ENCODE results near the gene ZNF787. TPM values are rescaled to one million over a fixed set of nuclear protein-coding genes. Genes with fewer than 3 reads are reported as not detected.

The ZNF787 gene
- total and polyA plus RNA-seq, 2 donors (not counting 1 experiment from before 2014, with no cell fraction given), result 2.6 to 28.7 TPM

GRCh38 chr19:56101746-56102535 lies 19.2 kb downstream of the ZNF787 start:
- Histone ChIP-seq H2AFZ (ENCODE audit: low read length) (no peak overlapping the region), H3K27ac (ENCODE audit: insufficient read depth, low read length) (no peak overlapping the region), H3K9me3 (ENCODE audit: control insufficient read depth, insufficient read depth, low read depth, low read length) (no peaks in the 10 kb centered on the region), H4K20me1 (ENCODE audit: control insufficient read depth, extremely low read depth, insufficient read depth, low read length) (no peaks in the 10 kb centered on the region), H3K36me3 (ENCODE audit: control insufficient read depth, insufficient read depth, low read length) (peaks cover 11% of the 10 kb centered on the region), H3K4me1 (ENCODE audit: control insufficient read depth, extremely low read depth, insufficient read depth, low read length) (no peaks in the 10 kb centered on the region), H3K79me2 (ENCODE audit: control insufficient read depth, insufficient read depth, low read length) (peaks cover 46% of the 10 kb centered on the region), H3K9ac (ENCODE audit: insufficient read depth, low read length) (no peak overlapping the region), H3K4me3 (replicated peaks in 1 of 4; ENCODE audit: control extremely low read depth in 1 of 4, insufficient read depth in 1 of 4, low read depth in 3 of 4, low read length in 4 of 4) (no peak overlapping the region), H3K4me2 (ENCODE audit: extremely low read depth, insufficient read depth, low read length) (no peak overlapping the region), H3K27me3 (ENCODE audit: control insufficient read depth, insufficient read depth, low read length) (no peaks in the 10 kb centered on the region)
- TF ChIP-seq EZH2 (IDR thresholded peaks at IDR 0.05; ENCODE audit: low read length, missing control alignments), result no peak
- no peak for DNase-seq (ENCODE audit: low read depth in 2 of 2)

GRCh38 chr19:56101095-56101494 lies 20.0 kb downstream of the ZNF787 start:
- H3K36me3 ChIP-seq (ENCODE audit: control insufficient read depth, insufficient read depth, low read length), result peaks cover 8% of the 10 kb centered on the region
- no peak overlapping the region for H3K4me2 ChIP-seq (ENCODE audit: extremely low read depth, insufficient read depth, low read length)
- no peak overlapping the region for H3K9ac ChIP-seq (ENCODE audit: insufficient read depth, low read length)
- no peak overlapping the region for H3K4me3 ChIP-seq (replicated peaks in 1 of 4; ENCODE audit: control extremely low read depth in 1 of 4, insufficient read depth in 1 of 4, low read depth in 3 of 4, low read length in 4 of 4)
- no peak overlapping the region for H3K27ac ChIP-seq (ENCODE audit: insufficient read depth, low read length)
- no peak for TF ChIP-seq EZH2 (IDR thresholded peaks at IDR 0.05; ENCODE audit: low read length, missing control alignments)
- H3K79me2 ChIP-seq (ENCODE audit: control insufficient read depth, insufficient read depth, low read length), result peaks cover 38% of the 10 kb centered on the region
- H3K9me3 ChIP-seq (ENCODE audit: control insufficient read depth, insufficient read depth, low read depth, low read length), result no peaks in the 10 kb centered on the region
- H3K27me3 ChIP-seq (ENCODE audit: control insufficient read depth, insufficient read depth, low read length), result no peaks in the 10 kb centered on the region
- DNase-seq (ENCODE audit: low read depth in 2 of 2), result no peak
- no peaks in the 10 kb centered on the region for H3K4me1 ChIP-seq (ENCODE audit: control insufficient read depth, extremely low read depth, insufficient read depth, low read length)
- no peak overlapping the region for H2AFZ ChIP-seq (ENCODE audit: low read length)
- H4K20me1 ChIP-seq (ENCODE audit: control insufficient read depth, extremely low read depth, insufficient read depth, low read length), result no peaks in the 10 kb centered on the region

GRCh38 chr19:56099638-56100539 lies 21.2 kb downstream of the ZNF787 start:
- no peak overlapping the region for H3K27ac ChIP-seq (ENCODE audit: insufficient read depth, low read length)
- H2AFZ ChIP-seq (ENCODE audit: low read length), result no peak overlapping the region
- no peak overlapping the region for H3K9ac ChIP-seq (ENCODE audit: insufficient read depth, low read length)
- no peaks in the 10 kb centered on the region for H3K27me3 ChIP-seq (ENCODE audit: control insufficient read depth, insufficient read depth, low read length)
- H3K4me1 ChIP-seq (ENCODE audit: control insufficient read depth, extremely low read depth, insufficient read depth, low read length), result no peaks in the 10 kb centered on the region
- no peaks in the 10 kb centered on the region for H4K20me1 ChIP-seq (ENCODE audit: control insufficient read depth, extremely low read depth, insufficient read depth, low read length)
- no peak for DNase-seq (ENCODE audit: low read depth in 2 of 2)
- H3K36me3 ChIP-seq (ENCODE audit: control insufficient read depth, insufficient read depth, low read length), result peaks cover 8% of the 10 kb centered on the region
- H3K9me3 ChIP-seq (ENCODE audit: control insufficient read depth, insufficient read depth, low read depth, low read length), result no peaks in the 10 kb centered on the region
- H3K4me2 ChIP-seq (ENCODE audit: extremely low read depth, insufficient read depth, low read length), result no peak overlapping the region
- H3K79me2 ChIP-seq (ENCODE audit: control insufficient read depth, insufficient read depth, low read length), result peaks cover 28% of the 10 kb centered on the region
- H3K4me3 ChIP-seq (replicated peaks in 1 of 4; ENCODE audit: control extremely low read depth in 1 of 4, insufficient read depth in 1 of 4, low read depth in 3 of 4, low read length in 4 of 4), result no peak overlapping the region
- no peak for TF ChIP-seq CTCF (conservative IDR thresholded peaks at IDR 0.05 in 1 of 2, IDR thresholded peaks at IDR 0.05 in 1 of 2; ENCODE audit: low read depth in 1 of 2, low read length in 2 of 2)
- no peak for TF ChIP-seq EZH2 (IDR thresholded peaks at IDR 0.05; ENCODE audit: low read length, missing control alignments)

Data from fibroblast of lung (primary cell).